ENCODE data around the gene OR2F1. TPM values are rescaled to one million over a fixed set of nuclear protein-coding genes. Genes with fewer than 3 reads are reported as not detected.

OR2F1 gene
- total RNA-seq, 1 experiment from 2014 or later = not detected

DNA sequence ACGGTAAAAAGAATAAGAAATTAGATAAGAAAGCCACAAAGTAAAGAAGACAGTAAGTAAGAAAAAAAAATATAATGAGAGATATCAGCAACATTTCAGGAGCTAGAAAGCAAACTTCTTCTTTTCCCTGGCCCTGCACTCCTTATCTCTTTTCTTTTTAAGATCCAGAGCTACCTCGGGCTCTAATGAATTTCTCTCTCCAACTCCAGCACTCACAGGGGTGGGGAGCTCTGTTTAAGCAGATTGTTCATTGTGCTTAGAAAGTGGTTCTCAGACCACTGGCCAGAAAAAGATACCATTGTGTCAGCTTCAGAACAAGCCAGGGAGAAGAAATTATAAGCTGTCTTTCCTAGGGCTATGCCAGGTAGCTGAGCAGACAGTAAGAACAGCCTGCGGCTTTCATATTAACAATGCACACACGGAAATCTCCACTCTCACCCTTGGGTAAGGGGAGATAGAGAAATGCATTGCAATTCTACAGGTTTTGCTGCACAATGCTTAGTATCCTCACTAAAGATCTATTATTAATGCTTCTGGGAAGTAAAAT lies 19.3 kb downstream of the OR2F1 start:
- H3K4me3 ChIP-seq (replicated peaks in 1 of 2; ENCODE audit: low read depth in 1 of 2, low read length in 2 of 2) = no peak overlapping the region
- ChIA-PET POLR2A (no interaction called here), RAD21 (ENCODE audit: low non-redundant PET in 1 of 2, low total read pairs in 2 of 2, uncharacterized antibody in 2 of 2, unreplicated experiment in 2 of 2) (no interaction called here), CTCF (no interaction called here)
- H3K79me2 ChIP-seq (ENCODE audit: insufficient read depth, low read length) = no peaks in the 10 kb centered on the region
- no peak for ATAC-seq
- H3K36me3 ChIP-seq (ENCODE audit: control insufficient read depth in 1 of 2, insufficient read depth in 2 of 2, low read length in 2 of 2) = no peaks in the 10 kb centered on the region
- BruUV-seq (replicated peaks) = no TSS peak
- H3K4me2 ChIP-seq (ENCODE audit: low read length) = no peak overlapping the region
- H3K4me1 ChIP-seq (ENCODE audit: control insufficient read depth in 1 of 2, insufficient read depth in 2 of 2, low read length in 2 of 2) = no peaks in the 10 kb centered on the region
- H3K9ac ChIP-seq (ENCODE audit: low read length) = no peak overlapping the region
- H3K27ac ChIP-seq (ENCODE audit: low read depth, low read length) = no peak overlapping the region
- TF ChIP-seq SP1 (IDR thresholded peaks at IDR 0.05; ENCODE audit: low read depth) (no peak), POLR2AphosphoS5 (IDR thresholded peaks at IDR 0.05; ENCODE audit: low read depth, low read length) (no peak), CEBPB (IDR thresholded peaks at IDR 0.05; ENCODE audit: low read depth) (no peak), JUND (IDR thresholded peaks at IDR 0.05) (no peak), ZFX (IDR thresholded peaks at IDR 0.05) (no peak), YY1 (IDR thresholded peaks at IDR 0.05; ENCODE audit: extremely low read depth, insufficient replicate concordance, low read depth, low read length) (no peak), EZH2 (IDR thresholded peaks at IDR 0.05) (no peak), TCF7L2 (IDR thresholded peaks at IDR 0.05; ENCODE audit: borderline replicate concordance, extremely low read depth, insufficient read depth, insufficient read length) (no peak), EZH2phosphoT487 (IDR thresholded peaks at IDR 0.05; ENCODE audit: borderline replicate concordance) (no peak)
- TF ChIP-seq, protein P1, sequence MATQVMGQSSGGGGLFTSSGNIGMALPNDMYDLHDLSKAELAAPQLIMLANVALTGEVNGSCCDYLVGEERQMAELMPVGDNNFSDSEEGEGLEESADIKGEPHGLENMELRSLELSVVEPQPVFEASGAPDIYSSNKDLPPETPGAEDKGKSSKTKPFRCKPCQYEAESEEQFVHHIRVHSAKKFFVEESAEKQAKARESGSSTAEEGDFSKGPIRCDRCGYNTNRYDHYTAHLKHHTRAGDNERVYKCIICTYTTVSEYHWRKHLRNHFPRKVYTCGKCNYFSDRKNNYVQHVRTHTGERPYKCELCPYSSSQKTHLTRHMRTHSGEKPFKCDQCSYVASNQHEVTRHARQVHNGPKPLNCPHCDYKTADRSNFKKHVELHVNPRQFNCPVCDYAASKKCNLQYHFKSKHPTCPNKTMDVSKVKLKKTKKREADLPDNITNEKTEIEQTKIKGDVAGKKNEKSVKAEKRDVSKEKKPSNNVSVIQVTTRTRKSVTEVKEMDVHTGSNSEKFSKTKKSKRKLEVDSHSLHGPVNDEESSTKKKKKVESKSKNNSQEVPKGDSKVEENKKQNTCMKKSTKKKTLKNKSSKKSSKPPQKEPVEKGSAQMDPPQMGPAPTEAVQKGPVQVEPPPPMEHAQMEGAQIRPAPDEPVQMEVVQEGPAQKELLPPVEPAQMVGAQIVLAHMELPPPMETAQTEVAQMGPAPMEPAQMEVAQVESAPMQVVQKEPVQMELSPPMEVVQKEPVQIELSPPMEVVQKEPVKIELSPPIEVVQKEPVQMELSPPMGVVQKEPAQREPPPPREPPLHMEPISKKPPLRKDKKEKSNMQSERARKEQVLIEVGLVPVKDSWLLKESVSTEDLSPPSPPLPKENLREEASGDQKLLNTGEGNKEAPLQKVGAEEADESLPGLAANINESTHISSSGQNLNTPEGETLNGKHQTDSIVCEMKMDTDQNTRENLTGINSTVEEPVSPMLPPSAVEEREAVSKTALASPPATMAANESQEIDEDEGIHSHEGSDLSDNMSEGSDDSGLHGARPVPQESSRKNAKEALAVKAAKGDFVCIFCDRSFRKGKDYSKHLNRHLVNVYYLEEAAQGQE (IDR thresholded peaks at IDR 0.05; ENCODE audit: low read depth) = no peak
- TF ChIP-seq, protein P2, sequence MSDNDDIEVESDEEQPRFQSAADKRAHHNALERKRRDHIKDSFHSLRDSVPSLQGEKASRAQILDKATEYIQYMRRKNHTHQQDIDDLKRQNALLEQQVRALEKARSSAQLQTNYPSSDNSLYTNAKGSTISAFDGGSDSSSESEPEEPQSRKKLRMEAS (IDR thresholded peaks at IDR 0.05) = no peak
- H3K9me2 ChIP-seq (ENCODE audit: insufficient read depth) = no peaks in the 10 kb centered on the region
- intact Hi-C loops (cut with micrococcal nuclease) = no loop called here
- H3K27me3 ChIP-seq (ENCODE audit: insufficient read depth, low read length) = no peaks in the 10 kb centered on the region
- no peaks in the 10 kb centered on the region for H4K20me1 ChIP-seq (ENCODE audit: insufficient read depth)
- DNase-seq (ENCODE audit: low read depth, low spot score) = no peak
- no peaks in the 10 kb centered on the region for H3K9me3 ChIP-seq (ENCODE audit: control insufficient read depth in 1 of 2, insufficient read depth in 1 of 2, low read depth in 1 of 2, low read length in 2 of 2)
- H2AFZ ChIP-seq (ENCODE audit: low read depth, low read length, poor library complexity, severe bottlenecking) = no peak overlapping the region
